HepG2 (cell line): ENCODE measurements around the gene AMBRA1. TPM values are rescaled to one million over a fixed set of nuclear protein-coding genes. Genes with fewer than 3 reads are reported as not detected.

Experiments
- ARID4A ChIP-seq: sonication (generic); formaldehyde crosslinking; IDR thresholded peaks from 2 replicates; pipeline ENCODE4 v1.5.0; 2020; ENCODE audit warnings: mild to moderate bottlenecking, missing genetic modification reagents, borderline replicate concordance
- BCLAF1 ChIP-seq: fragments of 450-650 bp; IDR thresholded peaks from 2 replicates; pipeline ENCODE4 v1.6.1; 2017; ENCODE audit warnings: mild to moderate bottlenecking
- ETS1 ChIP-seq: sonication (generic); formaldehyde crosslinking; IDR thresholded peaks from 2 replicates; pipeline ENCODE4 v1.4.0; 2020; ENCODE audit warnings: missing genetic modification reagents
- HMGA1 ChIP-seq: sonication (generic); formaldehyde crosslinking; conservative IDR thresholded peaks from 2 replicates; pipeline ENCODE4 v1.4.0; 2020; ENCODE audit warnings: missing genetic modification reagents
- MAFF ChIP-seq: IDR thresholded peaks from 2 replicates; pipeline ENCODE4 v1.6.1; 2011; ENCODE audit warnings: low read depth, low read length, improper control_type of control experiment
- MLLT10 ChIP-seq: sonication (generic); formaldehyde crosslinking; IDR thresholded peaks from 2 replicates; pipeline ENCODE4 v1.4.0; 2020; ENCODE audit warnings: missing genetic modification reagents
- MTF2 ChIP-seq: sonication (generic); formaldehyde crosslinking; IDR thresholded peaks from 2 replicates; pipeline ENCODE4 v1.5.0; 2020; ENCODE audit warnings: missing genetic modification reagents, borderline replicate concordance
- RXRA ChIP-seq: sonication (generic); formaldehyde crosslinking; IDR thresholded peaks from 2 replicates; pipeline ENCODE4 v1.5.1; 2020; ENCODE audit warnings: missing genetic modification reagents
- TEAD3 ChIP-seq: optimal IDR thresholded peaks from 2 replicates; pipeline ENCODE3; 2016; ENCODE audit warnings: borderline replicate concordance
- ZBTB10 ChIP-seq: sonication (generic); formaldehyde crosslinking; IDR thresholded peaks from 2 replicates; pipeline ENCODE4 v1.4.0; 2020; ENCODE audit warnings: missing genetic modification reagents, borderline replicate concordance
- ZBTB7A ChIP-seq: sonication (generic); formaldehyde crosslinking; IDR thresholded peaks from 2 replicates; pipeline ENCODE4 v1.8.0; 2022; ENCODE audit warnings: mild to moderate bottlenecking, missing genetic modification reagents
- ZMYM4 ChIP-seq: sonication (generic); formaldehyde crosslinking; IDR thresholded peaks from 2 replicates; pipeline ENCODE4 v1.8.1; 2023; ENCODE audit warnings: mild to moderate bottlenecking, missing genetic modification reagents
- ZNF264 ChIP-seq: sonication (generic); formaldehyde crosslinking; IDR thresholded peaks from 2 replicates; pipeline ENCODE4 v1.4.0; 2020; ENCODE audit warnings: missing genetic modification reagents
- ZNF282 ChIP-seq: fragments of 450-650 bp; IDR thresholded peaks from 2 replicates; pipeline ENCODE4 v1.6.1; 2018; ENCODE audit not compliant: partially characterized antibody
- ZNF430 ChIP-seq: sonication (generic); formaldehyde crosslinking; IDR thresholded peaks from 2 replicates; pipeline ENCODE4 v1.9.0; 2021; ENCODE audit warnings: mild to moderate bottlenecking, missing genetic modification reagents
- ZNF432 ChIP-seq: sonication (generic); formaldehyde crosslinking; IDR thresholded peaks from 2 replicates; pipeline ENCODE4 v1.5.0; 2020; ENCODE audit warnings: missing genetic modification reagents, mild to moderate bottlenecking, borderline replicate concordance
- ZNF552 ChIP-seq: sonication (generic); formaldehyde crosslinking; IDR thresholded peaks from 2 replicates; pipeline ENCODE4 v1.9.0; 2022; ENCODE audit warnings: missing genetic modification reagents, mild to moderate bottlenecking, borderline replicate concordance
- ZNF749 ChIP-seq: sonication (generic); formaldehyde crosslinking; IDR thresholded peaks from 2 replicates; pipeline ENCODE4 v1.8.0; 2022; ENCODE audit warnings: mild to moderate bottlenecking, missing genetic modification reagents, moderate library complexity, borderline replicate concordance
- polyA plus RNA-seq, 8 experiments: library from polyadenylated mRNA; depleted of rRNA in 3 of 8; stranded (reverse) in 7 of 8; unstranded in 1 of 8; fragments of >200 nt; fragmentation: Illumina TruSeq in 4 of 8; extraction: Trizol in 4 of 8; gene quantifications; 2 replicates each; pipeline versions ENCODE4 v1.2.1 to v1.2.3, GENCODE V29; 2011 to 2016; ENCODE audit warnings: low read depth in 4 of 8, missing spikeins in 1 of 8, mixed read lengths in 1 of 8; ENCODE audit not compliant: insufficient read depth in 1 of 8
- total RNA-seq, 5 experiments: library from RNA; depleted of rRNA; stranded (reverse); fragments of >200 nt; fragmentation: Illumina TruSeq; extraction: Trizol; gene quantifications; 2 replicates each; pipeline ENCODE4 v1.2.3, GENCODE V29; 2016; ENCODE audit warnings: low read depth in 1 of 5

The AMBRA1 gene
- total and polyA plus RNA-seq, 2 of the 13 experiments (the other 11 are each of a cell fraction or from before 2014, with no cell fraction given) = 15.7 to 26.0 TPM

GRCh38 chr11:46554213-46555147 is 39.3 kb downstream of the AMBRA1 start (continued):
- TF ChIP-seq BCLAF1 = no peak
- no peak for TF ChIP-seq HMGA1
- TF ChIP-seq ZNF552 (CRISPR knock-in tag) = no peak
- TF ChIP-seq ZNF430 (CRISPR knock-in tag) = 0 out of 2 replicates have a peak, but pooled peaks have one; percentile 29
- no peak for TF ChIP-seq ZBTB7A (CRISPR knock-in tag)
- no peak for TF ChIP-seq MLLT10
- TF ChIP-seq ARID4A (CRISPR knock-in tag) = no peak
- TF ChIP-seq ZNF749 (CRISPR knock-in tag) = no peak
- TF ChIP-seq ETS1 (CRISPR knock-in tag) = no peak
- peak; percentile 83; the same call in 1 of the 2 replicates for TF ChIP-seq ZNF264 (CRISPR knock-in tag)
- TF ChIP-seq RXRA = no peak; the same call in 1 of the 2 replicates
- peak; percentile 71 for TF ChIP-seq TEAD3 (CRISPR knock-in tag)
- no peak for TF ChIP-seq ZBTB10 (CRISPR knock-in tag)
- peak; percentile 28; the same call in 1 of the 2 replicates for TF ChIP-seq ZMYM4 (CRISPR knock-in tag)
- no peak for TF ChIP-seq ZNF282
- TF ChIP-seq ZNF432 = no peak
- no peak for TF ChIP-seq MTF2 (CRISPR knock-in tag)
- TF ChIP-seq MAFF = 0 out of 2 replicates have a peak, but pooled peaks have one; percentile 13
